GM20000 (cell line): ENCODE measurements around the gene ETV4.

Experiments used
- DNase-seq: peaks from one replicate; pipeline ENCODE4 v3.0.0; 2012; ENCODE audit warnings: low spot score
- CTCF ChIP-seq: IDR thresholded peaks from 2 replicates; pipeline ENCODE4 v1.5.1; 2012; ENCODE audit warnings: mild to moderate bottlenecking, control low read depth; ENCODE audit errors: extremely low read depth, missing control alignments

Gene ETV4

GRCh38 chr17:43587647-43588046 is 41.5 kb upstream of the ETV4 start:
- no peak for TF ChIP-seq CTCF
- no peak for DNase-seq

- DNase-seq: no peak
- no peak for TF ChIP-seq CTCF
Measured at GRCh38 chr17:43584666-43585102, 38.5 kb upstream of the ETV4 start.

GRCh38 chr17:43583332-43583731 is 37.2 kb upstream of the ETV4 start:
- no peak for DNase-seq
- no peak for TF ChIP-seq CTCF

- no peak for DNase-seq
- no peak for TF ChIP-seq CTCF
Measured at GRCh38 chr17:43581613-43582012, 35.5 kb upstream of the ETV4 start.

GRCh38 chr17:43581130-43581529 is 35.0 kb upstream of the ETV4 start:
- DNase-seq: no peak
- TF ChIP-seq CTCF: no peak

GRCh38 chr17:43579566-43580140 is 33.5 kb upstream of the ETV4 start:
- no peak for DNase-seq
- TF ChIP-seq CTCF: no peak

GRCh38 chr17:43578699-43579565 is 32.8 kb upstream of the ETV4 start:
- TF ChIP-seq CTCF: no peak
- peak; percentile 60 for DNase-seq
